ENCODE measurements around the gene URM1. TPM values are rescaled to one million over a fixed set of nuclear protein-coding genes. Genes with fewer than 3 reads are reported as not detected.
A peak's percentile ranks its signal among the peaks of the same experiment; 100 is the strongest.

The URM1 gene
- total and polyA plus RNA-seq, 10 of the 15 experiments (the other 5 are each of a cell fraction or from before 2014, with no cell fraction given): 7.9 to 75.8 (median 63.7) TPM

- no peak for TF ChIP-seq NR2F1 (conservative IDR thresholded peaks at IDR 0.05)
- TF ChIP-seq KAT2A (conservative IDR thresholded peaks at IDR 0.05; ENCODE audit: control insufficient read depth, low read depth, low read length): no peak
Measured at GRCh38 chr9:128375865-128376264, 4.7 kb downstream of the URM1 start (continued).

- Histone ChIP-seq H3K4me3 (no peak overlapping the region), H3K79me2 (ENCODE audit: control insufficient read depth, insufficient read depth, low read length) (no peaks in the 10 kb centered on the region), H3K4me1 (ENCODE audit: control insufficient read depth, insufficient read depth, low read length) (no peaks in the 10 kb centered on the region), H2AFZ (ENCODE audit: control insufficient read depth, low read depth, low read length) (no peak overlapping the region), H3K4me2 (ENCODE audit: control insufficient read depth, insufficient read depth) (no peak overlapping the region), H3K9ac (ENCODE audit: control insufficient read depth, insufficient read depth, low read length) (no peak overlapping the region), H3K36me3 (ENCODE audit: control insufficient read depth in 2 of 2, insufficient read depth in 2 of 2, low read length in 1 of 2) (peaks cover 7 to 21% of the 10 kb centered on the region in 2 experiments), H3K27me3 (replicated peaks in 1 of 2; ENCODE audit: control insufficient read depth in 2 of 2, insufficient read depth in 2 of 2, low read length in 1 of 2) (no peaks in the 10 kb centered on the region), H3K27ac (ENCODE audit: control insufficient read depth, insufficient read depth) (no peak overlapping the region), H3K9me3 (replicated peaks; ENCODE audit: control insufficient read depth, insufficient read depth, low read length) (no peaks in the 10 kb centered on the region), H4K20me1 (ENCODE audit: control insufficient read depth, insufficient read depth) (no peaks in the 10 kb centered on the region)
- TF ChIP-seq SIN3A (IDR thresholded peaks at IDR 0.05; ENCODE audit: low read depth, low read length) (no peak), GABPA (IDR thresholded peaks at IDR 0.05; ENCODE audit: low read depth) (no peak), POU2F2 (IDR thresholded peaks at IDR 0.05; ENCODE audit: borderline replicate concordance, low read depth, low read length) (no peak), ZNF592 (IDR thresholded peaks at IDR 0.05) (no peak), HSF1 (IDR thresholded peaks at IDR 0.05; ENCODE audit: low read depth, low read length) (no peak), MTA2 (IDR thresholded peaks at IDR 0.05; ENCODE audit: low read depth) (no peak), BACH1 (IDR thresholded peaks at IDR 0.05; ENCODE audit: borderline replicate concordance) (no peak), EGR1 (IDR thresholded peaks at IDR 0.05; ENCODE audit: borderline replicate concordance in 1 of 2, low read depth in 2 of 2, low read length in 2 of 2) (no peak)
- ChIA-PET RAD21 (ENCODE audit: unreplicated experiment) (no interaction called here), SMC1A (ENCODE audit: uncharacterized antibody, unreplicated experiment) (interaction anchor here (2.1 kb wide), 1 partner anchor 20 kb away, joined by 4 read pairs; no protein-coding TSS in a partner anchor), CTCF (no interaction called here), POLR2A (no interaction called here)
- BruUV-seq (replicated peaks): TSS peak; percentile 10
- ATAC-seq (no peak), DNase-seq (ENCODE audit: low read depth, low spot score) (no peak), FAIRE-seq (no peak)
- in situ Hi-C loops (cut with MboI): no loop called here
- intact Hi-C loops (cut with micrococcal nuclease; ENCODE audit: unreplicated experiment): no loop called here
- WGBS (ENCODE audit: insufficient coverage, insufficient replicate concordance, low lambda C conversion rate, missing lambda C conversion rate): 87% methylated on average over 6 of the region's 6 CpGs
Measured at GRCh38 chr9:128382261-128382660, 11.1 kb downstream of the URM1 start.

Data from GM12878 (cell line).